ENCODE data around the gene MYCBP. TPM values are rescaled to one million over a fixed set of nuclear protein-coding genes. Genes with fewer than 3 reads are reported as not detected.
A peak's percentile ranks its signal among the peaks of the same experiment; 100 is the strongest.

The MYCBP gene
- total and polyA plus RNA-seq, 8 donors: 6.1 to 16.1 (median 9.6) TPM

GRCh38 chr1:38891753-38892152 is 18.6 kb upstream of the MYCBP start:
- intact Hi-C loops (cut with DNase I): no loop called here
- no peak for ATAC-seq
- H3K9me3 ChIP-seq: no peaks in the 10 kb centered on the region
- no peak overlapping the region for H3K4me3 ChIP-seq
- WGBS, 2 donors: 62 to 77% methylated on average over 1 of the region's 1 CpG
- FAIRE-seq: no peak
- no peaks in the 10 kb centered on the region for H3K36me3 ChIP-seq
- no peak for DNase-seq
- H3K4me1 ChIP-seq: no peaks in the 10 kb centered on the region
- TF ChIP-seq CTCF (IDR thresholded peaks at IDR 0.05): no peak
- H3K27ac ChIP-seq: no peak overlapping the region
- H3K27me3 ChIP-seq: no peaks in the 10 kb centered on the region

- WGBS, 2 donors: 54 to 79% methylated on average over 5 of the region's 5 CpGs
Measured at GRCh38 chr1:38889589-38889988, 16.4 kb upstream of the MYCBP start.

GRCh38 chr1:38888423-38889333 is 15.5 kb upstream of the MYCBP start:
- Histone ChIP-seq H3K4me1 (no peaks in the 10 kb centered on the region), H3K36me3 (no peaks in the 10 kb centered on the region), H3K27ac (no peak overlapping the region), H3K4me3 (no peak overlapping the region), H3K27me3 (no peaks in the 10 kb centered on the region), H3K9me3 (no peaks in the 10 kb centered on the region)
- ATAC-seq (no peak), DNase-seq (no peak), FAIRE-seq (no peak)
- WGBS, 2 donors: 75 to 80% methylated on average over 9 of the region's 9 CpGs
- intact Hi-C loops (cut with DNase I): no loop called here
- no peak for TF ChIP-seq CTCF (IDR thresholded peaks at IDR 0.05)

More at GRCh38 chr1:38889589-38889988, 16.4 kb upstream of the MYCBP start:
- intact Hi-C loops (cut with DNase I): no loop called here
- H3K4me1 ChIP-seq: no peaks in the 10 kb centered on the region
- H3K36me3 ChIP-seq: no peaks in the 10 kb centered on the region
- DNase-seq: no peak
- no peak overlapping the region for H3K4me3 ChIP-seq
- TF ChIP-seq CTCF (IDR thresholded peaks at IDR 0.05): no peak
- H3K27ac ChIP-seq: no peak overlapping the region
- H3K9me3 ChIP-seq: no peaks in the 10 kb centered on the region
- no peaks in the 10 kb centered on the region for H3K27me3 ChIP-seq
- peak in 1 of 4 donors; percentile 51 for ATAC-seq
- FAIRE-seq: no peak

- no peak for FAIRE-seq
Measured at GRCh38 chr1:38885092-38885491, 11.9 kb upstream of the MYCBP start.

More at GRCh38 chr1:38885092-38885491, 11.9 kb upstream of the MYCBP start:
- ATAC-seq (no peak), DNase-seq (no peak)
- 84 to 92% methylated on average over 2 of the region's 2 CpGs for WGBS, 2 donors
- Histone ChIP-seq H3K27me3 (no peaks in the 10 kb centered on the region), H3K27ac (no peak overlapping the region), H3K9me3 (no peaks in the 10 kb centered on the region), H3K4me3 (no peak overlapping the region), H3K4me1 (no peaks in the 10 kb centered on the region), H3K36me3 (no peaks in the 10 kb centered on the region)
- TF ChIP-seq CTCF (IDR thresholded peaks at IDR 0.05): no peak
- intact Hi-C loops (cut with DNase I): no loop called here
